Islet precursor cell (in vitro differentiated cells): Measurements from ENCODE around the gene GMDS.
A peak's percentile ranks its signal among the peaks of the same experiment; 100 is the strongest.

Source experiments
- DNase-seq: peaks from one replicate; pipeline ENCODE4 v3.0.0-alpha.2; 2018

GMDS gene

GRCh38 chr6:1923449-1923848 is 322.0 kb downstream of the GMDS start:
- DNase-seq: no peak

GRCh38 chr6:1917626-1918371 is 327.6 kb downstream of the GMDS start:
- DNase-seq: peak; percentile 96

DNA sequence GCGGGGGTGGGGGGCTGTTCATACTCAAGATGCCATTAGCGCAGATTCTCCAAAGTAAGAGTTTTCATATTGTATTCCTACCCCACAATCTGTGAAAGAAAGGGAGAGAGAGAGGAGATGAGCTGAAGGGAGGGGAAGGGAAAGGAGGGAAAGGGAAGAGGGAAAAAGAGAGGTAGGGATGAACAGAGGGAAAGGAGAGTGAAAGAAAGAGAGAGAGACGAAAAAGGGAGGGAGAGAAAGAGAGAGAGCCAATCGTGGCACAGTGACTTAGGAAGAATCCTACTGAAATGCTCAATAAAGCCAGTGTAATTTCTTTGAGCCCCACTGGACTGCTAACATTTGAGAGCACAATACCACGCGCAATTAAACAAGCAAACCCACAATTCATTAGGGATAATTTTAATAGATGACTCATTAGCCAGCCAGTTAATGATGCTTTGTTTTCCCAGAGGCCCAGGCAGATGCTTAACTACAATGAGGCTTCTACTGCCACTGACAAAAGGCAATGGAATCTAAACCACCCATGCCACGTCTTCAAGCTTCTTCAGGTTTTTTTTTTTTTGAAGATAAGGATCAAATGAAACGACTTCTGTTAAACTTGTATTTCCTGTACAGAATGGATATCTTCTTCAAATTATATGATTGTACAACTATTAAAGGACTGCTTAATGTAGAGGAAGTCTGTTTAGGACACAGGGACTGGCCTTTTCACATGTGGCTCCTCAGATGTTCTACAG is 328.9 kb downstream of the GMDS start:
- DNase-seq: no peak

GRCh38 chr6:1915226-1915625 is 330.2 kb downstream of the GMDS start:
- no peak for DNase-seq

DNA sequence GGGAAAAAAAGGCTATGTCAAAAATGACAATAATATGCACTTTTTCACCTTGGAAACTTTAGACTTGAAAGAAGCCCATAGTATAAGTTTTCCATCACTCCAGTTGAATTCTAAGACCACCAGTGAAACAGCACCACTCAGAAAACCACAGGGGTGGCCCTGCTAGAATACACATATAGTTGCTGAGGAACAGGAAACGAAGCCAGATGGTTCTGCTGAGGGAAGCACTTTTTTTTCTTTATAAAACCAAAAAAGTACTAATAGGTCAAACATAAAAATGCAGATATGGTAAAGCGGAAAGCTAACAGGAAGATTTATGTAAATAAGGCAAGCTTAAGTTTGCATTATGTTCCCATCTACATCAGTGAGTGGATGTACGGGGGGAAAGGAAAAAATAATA is 331.8 kb downstream of the GMDS start:
- no peak for DNase-seq

DNA sequence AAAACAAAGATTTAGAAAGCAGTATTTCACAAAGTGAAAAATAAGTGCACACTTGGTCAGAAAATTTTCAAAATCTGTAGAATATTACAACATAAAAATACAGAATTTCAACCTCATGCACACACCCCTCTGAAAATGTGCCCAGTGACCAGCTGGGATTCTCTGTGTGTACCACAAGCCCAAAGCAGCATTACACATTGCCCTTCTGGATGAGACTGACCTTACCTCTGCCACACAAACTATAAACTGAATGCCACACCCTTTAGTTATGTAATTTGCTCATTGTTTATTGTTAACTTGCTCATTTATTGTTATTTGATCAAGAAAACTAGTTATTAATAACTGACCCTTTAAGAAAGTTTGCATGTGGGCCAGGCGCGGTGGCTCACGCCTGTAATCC is 332.7 kb downstream of the GMDS start:
- no peak for DNase-seq

DNA sequence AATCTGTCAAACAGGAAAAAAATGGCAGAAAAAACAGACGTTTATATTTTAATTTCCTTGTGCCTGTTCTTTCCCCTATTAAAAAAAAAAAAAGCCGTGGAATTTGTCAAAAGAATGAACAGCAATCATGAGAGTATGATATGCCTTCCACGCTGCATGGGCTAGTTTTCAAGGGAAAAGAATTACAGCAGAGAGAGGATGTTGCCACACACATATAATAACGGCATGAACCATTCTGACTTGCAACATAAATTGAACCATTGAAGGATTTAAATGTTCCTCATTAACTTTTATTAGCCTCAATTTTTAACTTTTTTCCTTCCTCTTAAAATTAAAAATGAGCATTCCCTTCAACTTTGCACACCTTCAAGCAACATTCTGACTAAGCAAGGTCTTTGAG is 333.9 kb downstream of the GMDS start:
- DNase-seq: no peak

GRCh38 chr6:1910621-1911407 is 334.6 kb downstream of the GMDS start:
- DNase-seq: no peak

DNA sequence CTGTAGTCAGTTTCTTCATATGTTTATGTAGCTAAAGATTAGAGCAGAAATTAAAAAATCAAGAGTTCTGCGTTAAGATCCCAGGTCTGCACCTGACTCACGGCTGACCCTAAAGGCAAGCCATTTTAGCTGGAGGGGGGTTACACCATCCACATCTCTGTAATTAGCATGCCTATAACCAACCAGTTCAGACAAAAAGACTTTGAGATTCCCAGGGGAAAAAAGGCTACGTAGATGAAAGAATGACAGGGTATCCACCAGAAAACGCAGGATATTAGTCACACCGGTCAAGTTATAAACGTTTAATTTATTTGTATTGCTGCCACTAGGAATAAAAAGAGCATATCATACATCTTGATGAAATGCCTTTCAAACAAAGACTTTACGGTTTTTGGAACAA is 336.6 kb downstream of the GMDS start:
- DNase-seq: no peak

DNA sequence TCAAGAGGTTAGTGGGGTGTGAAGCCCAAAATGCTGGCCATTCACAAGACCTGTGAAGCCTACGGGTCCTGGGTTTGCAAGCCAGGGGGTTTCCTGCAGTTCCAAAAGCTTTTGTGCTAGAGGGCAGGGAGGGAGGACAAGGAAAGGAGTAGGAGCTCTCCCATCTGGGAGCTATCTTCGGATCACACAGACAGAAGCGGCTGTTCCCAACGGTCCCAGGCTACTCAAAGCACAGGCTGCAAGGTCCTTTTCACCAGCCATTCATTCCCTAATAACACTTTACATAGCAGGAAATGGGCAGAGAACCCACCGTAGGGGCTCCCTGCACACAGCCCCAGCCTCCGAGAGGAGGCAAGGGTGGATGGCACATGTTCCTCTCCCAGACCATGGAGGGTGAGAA is 338.8 kb downstream of the GMDS start:
- peak; percentile 54 for DNase-seq

DNA sequence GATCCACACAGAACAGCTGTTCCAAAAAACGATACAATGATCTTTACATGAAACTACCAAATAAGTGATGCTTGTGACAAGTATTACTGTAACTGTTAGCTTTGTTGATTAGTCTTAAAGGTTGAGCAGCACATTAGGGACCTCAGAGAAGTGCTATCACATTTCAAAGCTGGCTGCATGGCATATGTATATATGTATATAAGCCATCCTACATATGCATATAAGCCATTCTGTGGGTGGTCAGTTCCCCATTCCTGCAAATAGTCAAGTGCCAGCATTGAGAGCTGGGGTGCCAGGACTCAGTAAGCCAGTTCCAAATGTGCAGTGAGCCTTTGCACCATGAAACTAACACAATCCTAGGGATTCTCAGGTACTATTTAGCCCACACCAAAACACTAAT is 339.4 kb downstream of the GMDS start:
- DNase-seq: no peak

GRCh38 chr6:1904898-1905297 is 340.5 kb downstream of the GMDS start:
- no peak for DNase-seq

- peak; percentile 55 for DNase-seq
Observed at GRCh38 chr6:1904466-1904799, 341.0 kb downstream of the GMDS start.

GRCh38 chr6:1903780-1904465 is 341.5 kb downstream of the GMDS start:
- no peak for DNase-seq

DNA sequence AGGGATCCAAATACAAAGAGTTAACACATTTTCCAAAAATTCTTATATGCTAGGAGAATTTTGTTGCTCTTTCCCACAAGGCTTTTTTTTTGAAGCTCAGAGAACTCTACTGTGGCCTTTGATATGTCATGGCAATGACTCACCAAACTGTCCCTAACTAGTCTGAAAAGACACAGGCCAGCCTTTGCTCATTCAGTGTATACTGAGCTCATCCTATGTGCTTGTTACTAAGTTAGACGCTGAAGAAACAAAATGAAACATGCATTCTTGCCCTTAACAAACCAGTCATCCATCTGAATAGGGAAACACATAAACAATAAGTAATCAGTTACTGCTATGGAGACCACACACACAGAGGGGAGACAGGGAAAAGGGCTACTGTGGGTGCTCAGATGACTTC is 343.8 kb downstream of the GMDS start:
- DNase-seq: peak; percentile 76

DNA sequence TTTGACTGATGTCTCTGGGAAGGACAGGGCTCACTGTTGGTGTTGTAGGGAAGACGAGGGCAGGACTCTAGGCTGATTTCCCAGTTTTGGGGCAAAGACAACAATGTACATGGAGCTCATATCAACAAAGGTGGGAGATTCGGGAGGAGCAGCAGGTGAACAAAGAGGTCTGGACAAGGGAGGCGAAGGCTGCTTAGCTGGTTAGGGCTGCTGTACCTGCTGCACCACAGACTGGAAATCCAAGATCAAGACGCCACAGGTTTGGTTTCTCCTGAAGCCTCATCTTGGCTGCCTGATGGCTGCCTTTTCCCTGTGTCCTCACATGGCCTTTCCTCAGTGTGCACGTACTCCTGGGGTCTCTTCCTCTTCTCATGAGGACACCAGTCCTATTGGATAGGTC is 348.5 kb downstream of the GMDS start:
- DNase-seq: no peak

- no peak for DNase-seq
Observed at GRCh38 chr6:1895721-1896120, 349.7 kb downstream of the GMDS start.

DNA sequence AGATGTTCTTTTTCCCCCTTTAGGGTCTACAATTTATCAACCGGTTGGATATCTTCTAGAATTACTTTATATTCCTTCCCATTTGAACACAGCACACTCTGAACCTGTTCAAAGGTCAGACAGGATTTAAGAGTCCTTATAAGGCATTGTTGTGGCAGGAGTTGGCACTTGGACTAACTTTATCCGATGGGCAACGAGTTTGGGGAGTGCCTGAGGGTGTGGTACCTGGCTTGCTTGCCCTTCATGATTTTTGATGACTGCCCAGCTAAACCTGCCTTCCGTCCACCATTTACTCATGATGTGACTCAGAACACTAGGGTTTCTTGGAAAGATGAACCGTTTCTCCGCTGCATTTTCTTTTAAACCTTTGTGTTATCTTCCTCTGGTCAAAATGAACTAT is 350.5 kb downstream of the GMDS start:
- no peak for DNase-seq

DNA sequence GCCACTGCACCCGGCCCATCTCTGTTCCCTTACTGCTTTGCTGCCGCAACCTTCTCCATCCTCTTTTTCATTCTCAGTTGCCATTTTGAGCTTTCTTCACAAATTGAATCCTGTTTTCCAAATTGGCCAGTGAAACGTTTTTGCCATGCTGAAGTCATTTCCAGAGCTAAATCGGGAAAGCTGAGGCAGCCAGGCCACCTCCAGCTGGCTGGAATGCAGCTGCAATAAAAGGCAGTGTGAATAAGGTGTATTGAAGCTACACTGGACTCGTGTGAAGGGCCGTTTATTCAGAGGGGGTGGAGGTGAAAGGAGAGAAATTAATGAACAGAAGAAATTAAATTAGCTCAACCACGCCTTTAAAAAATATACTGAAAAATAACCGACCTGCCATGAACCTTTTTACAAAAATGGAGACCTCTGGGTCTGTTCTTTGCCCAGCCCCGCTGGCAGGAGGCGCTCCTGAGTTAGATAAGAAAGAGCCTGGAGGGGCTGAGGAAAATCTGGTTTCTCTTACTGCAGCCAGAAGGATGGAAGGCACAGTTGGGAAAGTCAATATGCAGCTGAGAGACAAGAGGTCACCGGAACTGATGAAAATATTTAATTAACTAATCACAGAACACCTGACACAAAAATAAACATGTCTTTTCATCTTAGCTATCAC is 351.8 kb downstream of the GMDS start:
- DNase-seq: peak; percentile 58

GRCh38 chr6:1892716-1893115 is 352.7 kb downstream of the GMDS start:
- no peak for DNase-seq

GRCh38 chr6:1890987-1891386 is 354.4 kb downstream of the GMDS start:
- DNase-seq: no peak

- no peak for DNase-seq
Observed at GRCh38 chr6:1890071-1890470, 355.3 kb downstream of the GMDS start.

DNA sequence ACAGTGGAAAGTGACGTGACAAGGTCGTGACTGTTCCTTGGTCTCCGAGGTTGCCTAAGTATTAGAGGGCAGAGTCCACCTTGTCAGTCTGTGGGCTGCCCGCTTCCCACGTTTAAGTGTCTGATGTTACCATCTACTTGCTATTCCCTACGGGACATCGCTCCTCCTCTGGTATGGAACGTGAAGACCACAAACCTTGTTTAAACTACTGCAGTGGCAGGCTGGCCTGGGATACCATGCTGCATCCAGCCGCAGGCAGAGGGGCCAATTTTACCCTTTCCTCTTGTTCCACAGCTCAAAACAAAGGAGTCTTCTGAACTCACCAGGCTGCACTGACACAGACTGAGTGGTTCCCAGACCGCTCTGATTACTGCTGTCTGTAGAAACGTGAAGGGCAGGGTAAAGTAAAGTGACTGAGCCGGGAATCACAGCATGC is 359.8 kb downstream of the GMDS start:
- DNase-seq: peak; percentile 90
